Suppressor macrophage treated with lipopolysaccharide for 1 hour (primary cell): ENCODE data around the gene PPOX.

Experiments used
- DNase-seq, 3 donors: peaks; one replicate each; pipeline ENCODE4 v3.0.0-alpha.2; 2020 to 2022

PPOX gene

GRCh38 chr1:161165742-161166668 is at the start of gene PPOX:
PPOX (plus strand) TSS chr1:161166426; CDS start chr1:161166848, 422 bp downstream.
- peak; percentile 96 to 97 (median 97) for DNase-seq

- DNase-seq: peak; percentile 93 to 95 (median 93)
These were observed 48.3 kb upstream of the PPOX start, which contains the start of the genes NIT1 and PFDN2 for GRCh38 chr1:161117759-161118581. NIT1 (plus strand) TSS chr1:161118105; CDS start chr1:161118177, 72 bp downstream. PFDN2 (minus strand) TSS chr1:161118037; CDS start chr1:161118026, 11 bp downstream.

GRCh38 chr1:161119092-161119903 is 46.9 kb upstream of the PPOX start:
- DNase-seq: peak; percentile 67 to 78 (median 74)

GRCh38 chr1:161121042-161121650 is 45.1 kb upstream of the PPOX start:
- peak; percentile 32 to 45 (median 34) for DNase-seq

- peak; percentile 76 to 85 (median 79) for DNase-seq
These were observed 44.4 kb upstream of the PPOX start for GRCh38 chr1:161121834-161122233.

- no peak for DNase-seq
These were observed 43.3 kb upstream of the PPOX start for GRCh38 chr1:161122967-161123366.

GRCh38 chr1:161127649-161128048 is 38.6 kb upstream of the PPOX start:
- no peak for DNase-seq

GRCh38 chr1:161128591-161129420 is 37.4 kb upstream of the PPOX start:
- DNase-seq: no peak

GRCh38 chr1:161130266-161130665 is 36.0 kb upstream of the PPOX start:
- DNase-seq: no peak

GRCh38 chr1:161131523-161132409 is 34.5 kb upstream of the PPOX start:
- no peak for DNase-seq

- DNase-seq: peak; percentile 95 to 97 (median 97)
These were observed 33.6 kb upstream of the PPOX start, which contains the start of gene DEDD for GRCh38 chr1:161132410-161133219. DEDD (minus strand) TSS chr1:161132667; CDS start chr1:161124462, 8,205 bp downstream.

GRCh38 chr1:161133220-161133740 is 32.9 kb upstream of the PPOX start:
- DNase-seq: no peak

GRCh38 chr1:161137881-161138280 is 28.3 kb upstream of the PPOX start:
- DNase-seq: no peak

- DNase-seq: peak in 1 of 3 donors; percentile 31
These were observed 27.8 kb upstream of the PPOX start for GRCh38 chr1:161138431-161138830.

- DNase-seq: peak; percentile 76 to 78 (median 78)
These were observed 26.5 kb upstream of the PPOX start for GRCh38 chr1:161139766-161140165.

GRCh38 chr1:161140755-161141400 is 25.3 kb upstream of the PPOX start:
- no peak for DNase-seq

GRCh38 chr1:161145832-161146231 is 20.4 kb upstream of the PPOX start:
- no peak for DNase-seq

GRCh38 chr1:161153176-161153575 is 13.1 kb upstream of the PPOX start:
- DNase-seq: no peak
